SK-N-SH (cell line): ENCODE results near the gene TBCCD1. TPM values are rescaled to one million over a fixed set of nuclear protein-coding genes. Genes with fewer than 3 reads are reported as not detected.

ENCODE experiments used
- CTCF ChIA-PET: fragments of 300-600, 350-600 bp; formaldehyde crosslinking; extraction: SDS; loops from one replicate; lab custom pipeline; 2021; lab: Yijun Ruan, JAX
- POLR2A ChIA-PET: fragments of 350-600 bp; sonication (Branson Sonifier 250); formaldehyde crosslinking; extraction: SDS; loops from one replicate; lab custom pipeline; 2020; ENCODE audit warnings: antibody characterized with exemption, inconsistent platforms; lab: Yijun Ruan, JAX
- DNase-seq: peaks from one replicate; pipeline ENCODE4 v3.0.0; 2012
- H2AFZ ChIP-seq: fragments of 200-600 bp; sonication (generic); 2 replicates; pipeline ENCODE4 v1.8.1; 2016; ENCODE audit warnings: antibody characterized with exemption, mild to moderate bottlenecking, low read depth
- H3F3A ChIP-seq: fragments of 200-600 bp; sonication (generic); replicated peaks from 2 replicates; pipeline ENCODE3; 2016; ENCODE audit warnings: antibody characterized with exemption, mild to moderate bottlenecking; ENCODE audit not compliant: insufficient read depth
- H3K27ac ChIP-seq, 2 experiments: fragments of 200-500 bp in 1 of 2; fragments of 200-600 bp in 1 of 2; sonication (Bioruptor generic) in 1 of 2; sonication (generic), shearing (Covaris generic) in 1 of 2; 2 replicates each; pipeline versions ENCODE4 v1.5.1 to v1.6.1; 2014 to 2016; ENCODE audit warnings: low read depth in 2 of 2, inconsistent platforms in 1 of 2, low read length in 1 of 2, mild to moderate bottlenecking in 1 of 2, mixed read lengths in 1 of 2
- H3K27me3 ChIP-seq: fragments of 200-600 bp; sonication (generic), shearing (Covaris generic); 2 replicates; pipeline ENCODE4 v1.6.1; 2016; ENCODE audit warnings: mixed run types; ENCODE audit not compliant: insufficient read depth
- H3K36me3 ChIP-seq, 2 experiments: fragments of 200-500 bp in 1 of 2; fragments of 200-600 bp in 1 of 2; sonication (Bioruptor generic) in 1 of 2; sonication (generic) in 1 of 2; replicated peaks in 1 of 2; 2 replicates each; pipeline versions ENCODE3 to v1.5.1; 2014 to 2016; ENCODE audit warnings: low read length in 1 of 2, mild to moderate bottlenecking in 1 of 2; ENCODE audit not compliant: insufficient read depth in 2 of 2, control insufficient read depth in 1 of 2
- H3K4me1 ChIP-seq, 2 experiments: fragments of 200-500 bp in 1 of 2; fragments of 200-600 bp in 1 of 2; sonication (Bioruptor generic) in 1 of 2; sonication (generic), shearing (Covaris generic) in 1 of 2; 2 replicates each; pipeline versions ENCODE4 v1.5.1 to v1.6.1; 2014 to 2016; ENCODE audit warnings: low read depth in 1 of 2, low read length in 1 of 2, mixed run types in 1 of 2; ENCODE audit not compliant: insufficient read depth in 2 of 2, control insufficient read depth in 1 of 2
- H3K4me2 ChIP-seq: fragments of 200-600 bp; sonication (generic), shearing (Covaris generic); 2 replicates; pipeline ENCODE4 v1.6.1; 2017; ENCODE audit warnings: mixed run types
- H3K4me3 ChIP-seq, 2 experiments: fragments of 200-500 bp in 1 of 2; fragments of 200-600 bp in 1 of 2; sonication (Bioruptor generic) in 1 of 2; sonication (generic), shearing (Covaris generic) in 1 of 2; 2 replicates each; pipeline versions ENCODE4 v1.5.1 to v1.8.1; 2014 to 2016; ENCODE audit warnings: low read depth in 2 of 2, inconsistent platforms in 1 of 2, low read length in 1 of 2, mild to moderate bottlenecking in 1 of 2, mixed read lengths in 1 of 2, moderate library complexity in 1 of 2
- H3K79me2 ChIP-seq: fragments of 200-600 bp; sonication (generic); 2 replicates; pipeline ENCODE4 v1.8.1; 2017; ENCODE audit warnings: mild to moderate bottlenecking; ENCODE audit not compliant: insufficient read depth
- H3K9ac ChIP-seq: fragments of 200-600 bp; sonication (generic); 2 replicates; pipeline ENCODE4 v1.6.1; 2017; ENCODE audit warnings: mixed run types
- H3K9me2 ChIP-seq: fragments of 200-600 bp; sonication (generic); 2 replicates; pipeline ENCODE4 v1.6.1; 2017; ENCODE audit warnings: mixed run types
- H3K9me3 ChIP-seq: fragments of 200-600 bp; sonication (generic); 2 replicates; pipeline ENCODE4 v1.6.1; 2017; ENCODE audit warnings: mixed run types, mild to moderate bottlenecking, moderate library complexity
- H4K20me1 ChIP-seq: fragments of 200-600 bp; sonication (generic); 2 replicates; pipeline ENCODE4 v1.6.1; 2017; ENCODE audit warnings: mild to moderate bottlenecking, mixed run types; ENCODE audit not compliant: insufficient read depth
- CHD2 ChIP-seq: fragments of 150-350 bp; IDR thresholded peaks from 2 replicates; pipeline ENCODE4 v1.6.1; 2018; ENCODE audit warnings: low read length; ENCODE audit not compliant: partially characterized antibody
- ELF1 ChIP-seq: IDR thresholded peaks from 2 replicates; pipeline ENCODE4 v1.4.0; 2012
- EP300 ChIP-seq, 2 experiments: IDR thresholded peaks; 2 replicates each; pipeline versions ENCODE4 v1.4.0 to v1.6.1; 2012; ENCODE audit warnings: borderline replicate concordance in 1 of 2, low read depth in 1 of 2, low read length in 1 of 2
- FOSL2 ChIP-seq: IDR thresholded peaks from 2 replicates; pipeline ENCODE4 v1.4.0; 2012; ENCODE audit warnings: low read depth, mild to moderate bottlenecking, moderate library complexity, borderline replicate concordance
- FOXJ3 ChIP-seq: sonication (generic); formaldehyde crosslinking; IDR thresholded peaks from 2 replicates; pipeline ENCODE4 v1.5.1; 2020; ENCODE audit warnings: mild to moderate bottlenecking, missing genetic modification reagents
- FOXM1 ChIP-seq: IDR thresholded peaks from 2 replicates; pipeline ENCODE4 v1.4.0; 2012; ENCODE audit warnings: low read depth, mild to moderate bottlenecking
- GABPA ChIP-seq: IDR thresholded peaks from 2 replicates; pipeline ENCODE4 v1.4.0; 2012; ENCODE audit warnings: low read depth, mild to moderate bottlenecking
- JUND ChIP-seq: IDR thresholded peaks from 2 replicates; pipeline ENCODE4 v1.4.0; 2012
- MEF2A ChIP-seq: IDR thresholded peaks from 2 replicates; pipeline ENCODE4 v1.4.0; 2012; ENCODE audit warnings: low read depth, borderline replicate concordance
- MXI1 ChIP-seq: IDR thresholded peaks from 2 replicates; pipeline ENCODE4 v1.6.1; 2012; ENCODE audit warnings: mild to moderate bottlenecking, low read depth, low read length, improper control_type of control experiment
- RCOR1 ChIP-seq: fragments of 150-350 bp; IDR thresholded peaks from 2 replicates; pipeline ENCODE4 v1.6.1; 2017; ENCODE audit warnings: antibody characterized with exemption, low read length
- RFX5 ChIP-seq: IDR thresholded peaks from 2 replicates; pipeline ENCODE4 v1.6.1; 2012; ENCODE audit warnings: mild to moderate bottlenecking, improper control_type of control experiment, low read length
- TAF1 ChIP-seq: IDR thresholded peaks from 2 replicates; pipeline ENCODE4 v1.6.1; 2012; ENCODE audit warnings: low read depth, mild to moderate bottlenecking, low read length, moderate library complexity, borderline replicate concordance
- WGBS: methylation state at CpG from one replicate; pipeline ENCODE4 v1.1.6; 2017; ENCODE audit warnings: low lambda C conversion rate; 5-methylcytosine and 5-hydroxymethylcytosine counted together
- polyA plus RNA-seq, 3 experiments: library from polyadenylated mRNA; depleted of rRNA; stranded (reverse); fragments of >200 nt; gene quantifications; 2 replicates each; pipeline ENCODE4 v1.2.3, GENCODE V29; 2012
- TF ChIP-seq, protein P1 (sequence below): IDR thresholded peaks from 2 replicates; pipeline ENCODE4 v1.4.0; 2012; ENCODE audit warnings: low read depth, borderline replicate concordance
- TF ChIP-seq, protein P2 (sequence below): fragments of 150-350 bp; IDR thresholded peaks from 2 replicates; pipeline ENCODE4 v1.6.1; 2016; ENCODE audit warnings: mild to moderate bottlenecking, low read depth, low read length
- TF ChIP-seq, protein P3 (sequence below): IDR thresholded peaks from 2 replicates; pipeline ENCODE4 v1.6.1; 2012; ENCODE audit warnings: mild to moderate bottlenecking, low read depth, low read length, moderate library complexity

The TBCCD1 gene
- polyA plus RNA-seq, 1 of the 3 experiments (the other 2 are of a cell fraction): 6.5 TPM

GRCh38 chr3:186515125-186515524 lies 52.0 kb downstream of the TBCCD1 start:
- no peaks in the 10 kb centered on the region for H3K79me2 ChIP-seq
- no peaks in the 10 kb centered on the region for H3F3A ChIP-seq
- H4K20me1 ChIP-seq: no peaks in the 10 kb centered on the region
- peaks cover 0 to 2% of the 10 kb centered on the region in 2 experiments; a peak in 2 of 4 replicates for H3K4me1 ChIP-seq
- H3K27ac ChIP-seq: no peak overlapping the region
- no peaks in the 10 kb centered on the region; the same call in 1 of the 2 replicates for H3K27me3 ChIP-seq
- 28% methylated on average over 4 of the region's 4 CpGs for WGBS
- TF ChIP-seq, protein P1, sequence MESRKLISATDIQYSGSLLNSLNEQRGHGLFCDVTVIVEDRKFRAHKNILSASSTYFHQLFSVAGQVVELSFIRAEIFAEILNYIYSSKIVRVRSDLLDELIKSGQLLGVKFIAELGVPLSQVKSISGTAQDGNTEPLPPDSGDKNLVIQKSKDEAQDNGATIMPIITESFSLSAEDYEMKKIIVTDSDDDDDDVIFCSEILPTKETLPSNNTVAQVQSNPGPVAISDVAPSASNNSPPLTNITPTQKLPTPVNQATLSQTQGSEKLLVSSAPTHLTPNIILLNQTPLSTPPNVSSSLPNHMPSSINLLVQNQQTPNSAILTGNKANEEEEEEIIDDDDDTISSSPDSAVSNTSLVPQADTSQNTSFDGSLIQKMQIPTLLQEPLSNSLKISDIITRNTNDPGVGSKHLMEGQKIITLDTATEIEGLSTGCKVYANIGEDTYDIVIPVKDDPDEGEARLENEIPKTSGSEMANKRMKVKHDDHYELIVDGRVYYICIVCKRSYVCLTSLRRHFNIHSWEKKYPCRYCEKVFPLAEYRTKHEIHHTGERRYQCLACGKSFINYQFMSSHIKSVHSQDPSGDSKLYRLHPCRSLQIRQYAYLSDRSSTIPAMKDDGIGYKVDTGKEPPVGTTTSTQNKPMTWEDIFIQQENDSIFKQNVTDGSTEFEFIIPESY: no peak
- no peak for TF ChIP-seq JUND
- TF ChIP-seq CHD2: no peak
- no peak for TF ChIP-seq TAF1
- no peak for TF ChIP-seq EP300 (IDR thresholded peaks at IDR 0.05; ENCODE audit: borderline replicate concordance in 1 of 2, low read depth in 1 of 2, low read length in 1 of 2)
- TF ChIP-seq FOSL2: no peak
- TF ChIP-seq, protein P2, sequence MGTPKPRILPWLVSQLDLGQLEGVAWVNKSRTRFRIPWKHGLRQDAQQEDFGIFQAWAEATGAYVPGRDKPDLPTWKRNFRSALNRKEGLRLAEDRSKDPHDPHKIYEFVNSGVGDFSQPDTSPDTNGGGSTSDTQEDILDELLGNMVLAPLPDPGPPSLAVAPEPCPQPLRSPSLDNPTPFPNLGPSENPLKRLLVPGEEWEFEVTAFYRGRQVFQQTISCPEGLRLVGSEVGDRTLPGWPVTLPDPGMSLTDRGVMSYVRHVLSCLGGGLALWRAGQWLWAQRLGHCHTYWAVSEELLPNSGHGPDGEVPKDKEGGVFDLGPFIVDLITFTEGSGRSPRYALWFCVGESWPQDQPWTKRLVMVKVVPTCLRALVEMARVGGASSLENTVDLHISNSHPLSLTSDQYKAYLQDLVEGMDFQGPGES: no peak
- no peak for TF ChIP-seq ELF1
- TF ChIP-seq RFX5: no peak
- TF ChIP-seq MXI1: no peak
- TF ChIP-seq FOXJ3 (CRISPR knock-in tag): no peak
- TF ChIP-seq, protein P3, sequence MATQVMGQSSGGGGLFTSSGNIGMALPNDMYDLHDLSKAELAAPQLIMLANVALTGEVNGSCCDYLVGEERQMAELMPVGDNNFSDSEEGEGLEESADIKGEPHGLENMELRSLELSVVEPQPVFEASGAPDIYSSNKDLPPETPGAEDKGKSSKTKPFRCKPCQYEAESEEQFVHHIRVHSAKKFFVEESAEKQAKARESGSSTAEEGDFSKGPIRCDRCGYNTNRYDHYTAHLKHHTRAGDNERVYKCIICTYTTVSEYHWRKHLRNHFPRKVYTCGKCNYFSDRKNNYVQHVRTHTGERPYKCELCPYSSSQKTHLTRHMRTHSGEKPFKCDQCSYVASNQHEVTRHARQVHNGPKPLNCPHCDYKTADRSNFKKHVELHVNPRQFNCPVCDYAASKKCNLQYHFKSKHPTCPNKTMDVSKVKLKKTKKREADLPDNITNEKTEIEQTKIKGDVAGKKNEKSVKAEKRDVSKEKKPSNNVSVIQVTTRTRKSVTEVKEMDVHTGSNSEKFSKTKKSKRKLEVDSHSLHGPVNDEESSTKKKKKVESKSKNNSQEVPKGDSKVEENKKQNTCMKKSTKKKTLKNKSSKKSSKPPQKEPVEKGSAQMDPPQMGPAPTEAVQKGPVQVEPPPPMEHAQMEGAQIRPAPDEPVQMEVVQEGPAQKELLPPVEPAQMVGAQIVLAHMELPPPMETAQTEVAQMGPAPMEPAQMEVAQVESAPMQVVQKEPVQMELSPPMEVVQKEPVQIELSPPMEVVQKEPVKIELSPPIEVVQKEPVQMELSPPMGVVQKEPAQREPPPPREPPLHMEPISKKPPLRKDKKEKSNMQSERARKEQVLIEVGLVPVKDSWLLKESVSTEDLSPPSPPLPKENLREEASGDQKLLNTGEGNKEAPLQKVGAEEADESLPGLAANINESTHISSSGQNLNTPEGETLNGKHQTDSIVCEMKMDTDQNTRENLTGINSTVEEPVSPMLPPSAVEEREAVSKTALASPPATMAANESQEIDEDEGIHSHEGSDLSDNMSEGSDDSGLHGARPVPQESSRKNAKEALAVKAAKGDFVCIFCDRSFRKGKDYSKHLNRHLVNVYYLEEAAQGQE: no peak
- no peak for TF ChIP-seq GABPA
- no peak for TF ChIP-seq FOXM1
- no peak for TF ChIP-seq RCOR1
- no peak for TF ChIP-seq MEF2A
- TF ChIP-seq, all 33 proteins: peak for 0
- DNase-seq: no peak
- CTCF ChIA-PET: no interaction called here
- H3K9ac ChIP-seq: no peak overlapping the region
- H3K9me3 ChIP-seq: no peaks in the 10 kb centered on the region
- POLR2A ChIA-PET: no interaction called here
- H3K4me2 ChIP-seq: no peak overlapping the region
- no peaks in the 10 kb centered on the region for H3K9me2 ChIP-seq
- no peaks in the 10 kb centered on the region for H3K36me3 ChIP-seq
- H2AFZ ChIP-seq: no peak overlapping the region
- no peak overlapping the region for H3K4me3 ChIP-seq
